ENCODE data around the gene FOXL2. TPM values are rescaled to one million over a fixed set of nuclear protein-coding genes. Genes with fewer than 3 reads are reported as not detected.

Gene FOXL2
- total and polyA plus RNA-seq, 11 donors, result not detected

- intact Hi-C loops (cut with DNase I), result loop anchor here in 5 of 10 donors (1.0 to 10.0 kb wide), 6 partner anchors 60 to 577 kb away; partner anchors contain the start of gene PIK3CB (in 1 of the 5)
- 74 to 85% (median 78%) methylated on average over 4 of the region's 4 CpGs for WGBS, 4 donors
These were observed 34.7 kb downstream of the FOXL2 start for GRCh38 chr3:138912237-138912636.

DNA sequence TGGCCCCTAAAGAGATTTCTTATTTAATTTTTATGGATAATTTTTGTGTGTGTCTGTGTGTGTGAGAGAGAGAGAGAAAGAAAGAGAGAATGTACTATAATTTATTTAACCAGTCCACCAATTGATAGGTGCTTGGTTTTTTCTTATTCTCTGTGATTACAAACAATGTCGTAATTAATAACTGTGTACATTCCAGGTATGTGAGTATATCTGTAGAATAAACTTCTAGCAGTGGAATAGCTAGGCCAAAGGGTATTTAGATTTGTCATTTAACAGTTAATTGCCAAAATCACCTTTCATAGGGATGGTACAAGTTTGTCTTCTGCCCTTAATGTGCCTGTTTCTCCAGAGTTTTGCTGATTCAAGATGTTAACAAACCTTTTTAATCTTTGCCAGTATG lies 35.3 kb downstream of the FOXL2 start:
- intact Hi-C loops (cut with DNase I), result loop anchor here in 5 of 10 donors (1.0 to 10.0 kb wide), 6 partner anchors 59 to 577 kb away; partner anchors contain the start of gene PIK3CB (in 1 of the 5)
- no peak for DNase-seq
- no peak for TF ChIP-seq POLR2A (IDR thresholded peaks at IDR 0.05)
- TF ChIP-seq, protein P1, sequence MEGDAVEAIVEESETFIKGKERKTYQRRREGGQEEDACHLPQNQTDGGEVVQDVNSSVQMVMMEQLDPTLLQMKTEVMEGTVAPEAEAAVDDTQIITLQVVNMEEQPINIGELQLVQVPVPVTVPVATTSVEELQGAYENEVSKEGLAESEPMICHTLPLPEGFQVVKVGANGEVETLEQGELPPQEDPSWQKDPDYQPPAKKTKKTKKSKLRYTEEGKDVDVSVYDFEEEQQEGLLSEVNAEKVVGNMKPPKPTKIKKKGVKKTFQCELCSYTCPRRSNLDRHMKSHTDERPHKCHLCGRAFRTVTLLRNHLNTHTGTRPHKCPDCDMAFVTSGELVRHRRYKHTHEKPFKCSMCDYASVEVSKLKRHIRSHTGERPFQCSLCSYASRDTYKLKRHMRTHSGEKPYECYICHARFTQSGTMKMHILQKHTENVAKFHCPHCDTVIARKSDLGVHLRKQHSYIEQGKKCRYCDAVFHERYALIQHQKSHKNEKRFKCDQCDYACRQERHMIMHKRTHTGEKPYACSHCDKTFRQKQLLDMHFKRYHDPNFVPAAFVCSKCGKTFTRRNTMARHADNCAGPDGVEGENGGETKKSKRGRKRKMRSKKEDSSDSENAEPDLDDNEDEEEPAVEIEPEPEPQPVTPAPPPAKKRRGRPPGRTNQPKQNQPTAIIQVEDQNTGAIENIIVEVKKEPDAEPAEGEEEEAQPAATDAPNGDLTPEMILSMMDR (IDR thresholded peaks at IDR 0.05), result no peak
- peaks cover 0 to 21% (median 6%) of the 10 kb centered on the region in 12 donors for H3K4me1 ChIP-seq
- WGBS, 4 donors, result 95 to 100% (median 98%) methylated on average over 1 of the region's 1 CpG
- H3K27ac ChIP-seq, result no peak overlapping the region
- H3K27me3 ChIP-seq, result no peaks in the 10 kb centered on the region
- no peaks in the 10 kb centered on the region for H3K36me3 ChIP-seq
- no peaks in the 10 kb centered on the region for H3K9me3 ChIP-seq
- H3K4me3 ChIP-seq, result no peak overlapping the region
- ATAC-seq, result no peak

More at GRCh38 chr3:138912237-138912636, 34.7 kb downstream of the FOXL2 start:
- Histone ChIP-seq H3K27ac (no peak overlapping the region), H3K4me3 (no peak overlapping the region), H3K27me3 (no peaks in the 10 kb centered on the region), H3K9me3 (no peaks in the 10 kb centered on the region), H3K4me1 (peaks cover 0 to 24% (median 6%) of the 10 kb centered on the region in 12 donors), H3K36me3 (no peaks in the 10 kb centered on the region)
- ATAC-seq (no peak), DNase-seq (no peak)
- TF ChIP-seq, protein P1 (IDR thresholded peaks at IDR 0.05), result no peak
- TF ChIP-seq POLR2A (IDR thresholded peaks at IDR 0.05), result no peak

DNA sequence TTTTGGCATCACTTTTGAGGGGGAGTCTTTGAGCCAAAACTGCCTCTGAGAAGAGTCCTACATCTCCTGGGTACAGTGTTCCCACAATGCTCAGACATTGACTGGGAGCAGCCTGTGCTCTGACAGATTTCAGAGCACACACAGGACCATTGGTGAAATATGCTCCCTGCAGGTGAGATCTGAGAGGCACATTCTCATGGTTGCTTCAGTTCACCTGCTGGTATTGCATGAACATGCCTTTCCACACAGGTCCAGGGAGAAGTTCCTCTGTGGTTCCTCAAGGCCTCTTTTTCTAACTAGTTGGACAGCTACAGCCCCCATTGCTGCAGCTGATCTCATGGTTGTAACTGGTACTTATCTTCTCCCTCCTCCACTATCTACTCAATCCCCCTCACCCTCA lies 37.0 kb downstream of the FOXL2 start:
- no peaks in the 10 kb centered on the region for H3K36me3 ChIP-seq
- intact Hi-C loops (cut with DNase I), result loop anchor here in 4 of 10 donors (5.0 to 10.0 kb wide), 5 partner anchors 58 to 575 kb away; partner anchors contain the start of gene PIK3CB (in 1 of the 4)
- no peak for DNase-seq

GRCh38 chr3:138908846-138909245 lies 38.1 kb downstream of the FOXL2 start:
- TF ChIP-seq POLR2A (IDR thresholded peaks at IDR 0.05), result no peak
- H3K27ac ChIP-seq, result no peak overlapping the region
- intact Hi-C loops (cut with DNase I), result no loop called here
- H3K4me1 ChIP-seq, result peaks cover 0 to 8% (median 0%) of the 10 kb centered on the region in 12 donors
- no peak for DNase-seq
- no peak for ATAC-seq
- no peaks in the 10 kb centered on the region for H3K27me3 ChIP-seq
- no peaks in the 10 kb centered on the region for H3K36me3 ChIP-seq
- no peak overlapping the region for H3K4me3 ChIP-seq
- H3K9me3 ChIP-seq, result no peaks in the 10 kb centered on the region
- WGBS, 4 donors, result 87 to 96% (median 91%) methylated on average over 5 of the region's 5 CpGs

More for the DNA sequence above, 37.0 kb downstream of the FOXL2 start:
- Histone ChIP-seq H3K4me1 (peaks cover 0 to 12% (median 2%) of the 10 kb centered on the region in 12 donors), H3K27ac (no peak overlapping the region), H3K9me3 (no peaks in the 10 kb centered on the region), H3K27me3 (no peaks in the 10 kb centered on the region), H3K4me3 (no peak overlapping the region)
- ATAC-seq, result no peak
- no peak for TF ChIP-seq POLR2A (IDR thresholded peaks at IDR 0.05)
- TF ChIP-seq, protein P1 (IDR thresholded peaks at IDR 0.05), result no peak

GRCh38 chr3:138907539-138907938 lies 39.4 kb downstream of the FOXL2 start:
- H3K27ac ChIP-seq, result no peak overlapping the region
- H3K27me3 ChIP-seq, result no peaks in the 10 kb centered on the region
- no peaks in the 10 kb centered on the region for H3K9me3 ChIP-seq
- no peak for TF ChIP-seq POLR2A (IDR thresholded peaks at IDR 0.05)
- TF ChIP-seq, protein P1 (IDR thresholded peaks at IDR 0.05), result no peak
- ATAC-seq (no peak), DNase-seq (no peak)
- no peaks in the 10 kb centered on the region for H3K36me3 ChIP-seq
- no peak overlapping the region for H3K4me3 ChIP-seq
- intact Hi-C loops (cut with DNase I), result no loop called here
- H3K4me1 ChIP-seq, result peaks cover 0 to 8% (median 0%) of the 10 kb centered on the region in 12 donors
- WGBS, 4 donors, result 82 to 93% (median 92%) methylated on average over 3 of the region's 3 CpGs

All from heart left ventricle (tissue), 16 donors.